PC-3 (cell line): ENCODE measurements around the gene UCHL1.

Experiments used
- CTCF ChIP-seq: fragments of 300-600 bp; sonication (generic); conservative IDR thresholded peaks from 2 replicates; pipeline ENCODE4 v1.5.1; 2017; ENCODE audit warnings: antibody characterized with exemption, low read depth, mild to moderate bottlenecking, low read length
- EZH2 ChIP-seq: fragments of 300-600 bp; sonication (generic); IDR thresholded peaks from one replicate; pipeline ENCODE4 v1.6.1; 2017; ENCODE audit warnings: antibody characterized with exemption, mild to moderate bottlenecking, low read length; ENCODE audit not compliant: unreplicated experiment

DNA sequence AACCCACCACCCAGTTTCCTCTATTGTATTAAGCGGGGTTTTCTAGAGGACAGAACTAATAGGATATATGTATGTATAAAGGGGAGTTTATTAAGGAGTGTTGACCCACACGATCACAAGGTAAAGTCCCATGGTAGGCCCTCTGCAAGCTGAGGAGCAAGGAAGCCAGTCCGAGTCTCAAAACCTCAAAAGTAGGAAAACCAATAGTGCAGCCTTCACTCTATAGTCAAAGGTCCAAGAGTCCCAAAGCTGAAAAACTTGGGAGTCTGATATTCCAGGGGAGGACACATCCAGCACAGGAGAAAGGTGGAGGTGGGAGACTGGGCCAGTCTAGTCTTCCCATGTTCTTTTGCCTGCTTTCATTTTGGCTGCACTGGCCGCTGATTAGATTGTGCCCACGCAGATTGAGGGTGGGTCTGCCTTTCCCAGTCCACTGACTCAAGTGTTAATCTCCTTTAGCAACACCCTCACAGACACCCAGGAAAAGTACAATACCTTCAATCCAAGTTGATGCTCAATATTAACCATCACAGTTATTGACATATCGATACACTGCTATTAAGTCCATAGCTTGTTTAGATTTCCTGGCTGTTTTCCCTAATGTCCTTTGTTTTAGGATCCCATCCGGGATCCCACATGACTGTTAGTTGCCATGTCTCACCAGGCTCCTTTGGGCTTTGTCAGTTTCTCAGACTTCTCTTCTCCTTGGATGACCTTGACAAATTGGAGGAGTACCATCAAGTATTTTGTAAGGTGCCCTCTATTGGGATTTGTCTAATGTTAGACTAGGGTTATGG, 12.2 kb downstream of the UCHL1 start:
- TF ChIP-seq CTCF = no peak
- TF ChIP-seq EZH2 = no peak
